Parathyroid adenoma (tissue), 2 donors: ENCODE measurements around the gene MAPK7.

Source experiments
- H2AFZ ChIP-seq: fragments of 300-600 bp; sonication (generic); one replicate; pipeline ENCODE4 v1.7.0; 2017; ENCODE audit warnings: antibody characterized with exemption, mild to moderate bottlenecking
- H3K27ac ChIP-seq: fragments of 300-600 bp; sonication (generic); one replicate; pipeline ENCODE4 v1.7.0; 2017
- H3K27me3 ChIP-seq: fragments of 300-600 bp; sonication (generic); one replicate; pipeline ENCODE4 v1.7.0; 2017; ENCODE audit warnings: low read length; ENCODE audit not compliant: control insufficient read depth, insufficient read depth
- H3K36me3 ChIP-seq: fragments of 300-600 bp; sonication (generic); one replicate; pipeline ENCODE4 v1.7.0; 2017; ENCODE audit warnings: low read length; ENCODE audit not compliant: control insufficient read depth, insufficient read depth
- H3K4me1 ChIP-seq: fragments of 300-600 bp; sonication (generic); one replicate; pipeline ENCODE4 v1.7.0; 2017; ENCODE audit warnings: control low read depth
- H3K4me2 ChIP-seq: fragments of 300-600 bp; sonication (generic); one replicate; pipeline ENCODE4 v1.7.0; 2017; ENCODE audit warnings: low read length
- H3K4me3 ChIP-seq: fragments of 300-600 bp; sonication (generic); one replicate; pipeline ENCODE4 v1.7.0; 2017; ENCODE audit warnings: low read depth, low read length
- H3K79me2 ChIP-seq: fragments of 300-600 bp; sonication (generic); one replicate; pipeline ENCODE4 v1.7.0; 2017; ENCODE audit warnings: control low read depth
- H3K9ac ChIP-seq: fragments of 300-600 bp; sonication (generic); one replicate; pipeline ENCODE4 v1.7.0; 2017; ENCODE audit warnings: mild to moderate bottlenecking
- H3K9me3 ChIP-seq: fragments of 300-600 bp; sonication (generic); one replicate; pipeline ENCODE4 v1.7.0; 2017; ENCODE audit warnings: low read length; ENCODE audit not compliant: control insufficient read depth
- CTCF ChIP-seq: fragments of 300-600 bp; sonication (generic); IDR thresholded peaks from one replicate; pipeline ENCODE4 v1.7.0; 2017; ENCODE audit warnings: antibody characterized with exemption, mild to moderate bottlenecking
- donor health status: primary hyperparathyroidism.

The MAPK7 gene

GRCh38 chr17:19410091-19410490 lies 31.8 kb downstream of the MAPK7 start:
- Histone ChIP-seq H3K4me1 (peaks cover 4% of the 10 kb centered on the region), H3K36me3 (no peaks in the 10 kb centered on the region), H3K27ac (no peak overlapping the region), H2AFZ (no peak overlapping the region), H3K4me3 (no peak overlapping the region), H3K4me2 (no peak overlapping the region), H3K79me2 (no peaks in the 10 kb centered on the region), H3K9me3 (no peaks in the 10 kb centered on the region), H3K27me3 (no peaks in the 10 kb centered on the region), H3K9ac (no peak overlapping the region)
- no peak for TF ChIP-seq CTCF

- TF ChIP-seq CTCF, result peak; percentile 16
- Histone ChIP-seq H3K27me3 (no peaks in the 10 kb centered on the region), H3K27ac (no peak within 1 kb of the TSS), H3K4me3 (no peak within 1 kb of the TSS), H3K9me3 (no peaks in the 10 kb centered on the region), H3K4me2 (no peak within 1 kb of the TSS), H3K36me3 (no peaks in the 10 kb centered on the region), H2AFZ (peak within 1 kb of the TSS; percentile 71), H3K79me2 (no peaks in the 10 kb centered on the region), H3K4me1 (peaks cover 4% of the 10 kb centered on the region), H3K9ac (no peak within 1 kb of the TSS)
Observed at GRCh38 chr17:19410875-19411620, 32.8 kb downstream of the MAPK7 start, which contains the start of gene RNF112. Gene RNF112, plus strand, starts transcription at chr17:19411232. Its CDS starts 177 bp downstream, at chr17:19411409.

- Histone ChIP-seq H3K9me3 (no peaks in the 10 kb centered on the region), H3K27ac (no peak overlapping the region), H3K4me2 (no peak overlapping the region), H3K4me1 (peaks cover 4% of the 10 kb centered on the region), H3K9ac (no peak overlapping the region), H3K36me3 (no peaks in the 10 kb centered on the region), H2AFZ (no peak overlapping the region), H3K27me3 (no peaks in the 10 kb centered on the region), H3K79me2 (no peaks in the 10 kb centered on the region), H3K4me3 (no peak overlapping the region)
- no peak for TF ChIP-seq CTCF
Observed at GRCh38 chr17:19411631-19412030, 33.3 kb downstream of the MAPK7 start.

GRCh38 chr17:19412510-19412909 lies 34.2 kb downstream of the MAPK7 start:
- Histone ChIP-seq H3K4me2 (no peak overlapping the region), H3K4me3 (no peak overlapping the region)

More at GRCh38 chr17:19412510-19412909, 34.2 kb downstream of the MAPK7 start:
- H3K27me3 ChIP-seq, result no peaks in the 10 kb centered on the region
- H3K36me3 ChIP-seq, result no peaks in the 10 kb centered on the region
- no peak overlapping the region for H2AFZ ChIP-seq
- no peaks in the 10 kb centered on the region for H3K79me2 ChIP-seq
- no peaks in the 10 kb centered on the region for H3K9me3 ChIP-seq
- H3K27ac ChIP-seq, result no peak overlapping the region
- H3K4me1 ChIP-seq, result peaks cover 4% of the 10 kb centered on the region
- H3K9ac ChIP-seq, result no peak overlapping the region
- no peak for TF ChIP-seq CTCF
